Loucy (cell line): ENCODE measurements around the gene ARHGAP45.

Experiments used
- CTCF ChIP-seq: fragments of 200-600 bp; sonication (generic); conservative IDR thresholded peaks from 2 replicates; pipeline ENCODE4 v1.5.1; 2014; ENCODE audit warnings: mild to moderate bottlenecking, antibody characterized with exemption, low read length
- EZH2phosphoT487 ChIP-seq: fragments of 200-600 bp; IDR thresholded peaks from 2 replicates; pipeline ENCODE4 v1.6.1; 2018; ENCODE audit warnings: antibody characterized with exemption, mild to moderate bottlenecking, moderate library complexity, borderline replicate concordance

- no peak for TF ChIP-seq CTCF
- TF ChIP-seq EZH2phosphoT487 = no peak
Measured at GRCh38 chr19:1032264-1032867, 34.6 kb upstream of the ARHGAP45 start.
